H9 (cell line): ENCODE results near the gene OR4F15. TPM values are rescaled to one million over a fixed set of nuclear protein-coding genes. Genes with fewer than 3 reads are reported as not detected.

Experiments
- DNase-seq: peaks from one replicate; pipeline ENCODE4 v3.0.0-alpha.2; 2017
- H2AFZ ChIP-seq: one replicate; pipeline ENCODE4 v1.6.1; 2013; ENCODE audit warnings: mild to moderate bottlenecking, low read length, control low read depth, moderate library complexity
- H2AK5ac ChIP-seq: 2 replicates; pipeline ENCODE4 v1.6.1; 2013; ENCODE audit warnings: low read length, control low read depth, mixed read lengths; ENCODE audit not compliant: insufficient read length
- H2BK120ac ChIP-seq: one replicate; pipeline ENCODE4 v1.6.1; 2013; ENCODE audit warnings: low read depth, mild to moderate bottlenecking, low read length, control low read depth, inconsistent platforms; ENCODE audit not compliant: poor library complexity, severe bottlenecking
- H2BK12ac ChIP-seq: 2 replicates; pipeline ENCODE4 v1.6.1; 2013; ENCODE audit warnings: low read length, control low read depth, mixed read lengths, low read depth; ENCODE audit not compliant: insufficient read length
- H2BK15ac ChIP-seq: 2 replicates; pipeline ENCODE4 v1.6.1; 2013; ENCODE audit warnings: low read depth, low read length, control low read depth
- H2BK20ac ChIP-seq: one replicate; pipeline ENCODE4 v1.6.1; 2013; ENCODE audit warnings: low read depth, mild to moderate bottlenecking, low read length, control low read depth, inconsistent platforms; ENCODE audit not compliant: poor library complexity, severe bottlenecking
- H2BK5ac ChIP-seq: 2 replicates; pipeline ENCODE4 v1.6.1; 2013; ENCODE audit warnings: low read length, control low read depth, mixed read lengths; ENCODE audit not compliant: insufficient read length
- H3K14ac ChIP-seq: 2 replicates; pipeline ENCODE4 v1.6.1; 2013; ENCODE audit warnings: low read length, control low read depth; ENCODE audit not compliant: insufficient read depth
- H3K18ac ChIP-seq: 2 replicates; pipeline ENCODE4 v1.6.1; 2013; ENCODE audit warnings: low read depth, mild to moderate bottlenecking, mixed read lengths, low read length, control low read depth; ENCODE audit not compliant: insufficient read length
- H3K23ac ChIP-seq: 2 replicates; pipeline ENCODE4 v1.6.1; 2013; ENCODE audit warnings: low read length, control low read depth, mixed read lengths, low read depth; ENCODE audit not compliant: insufficient read length
- H3K23me2 ChIP-seq: 2 replicates; pipeline ENCODE4 v1.6.1; 2013; ENCODE audit warnings: low read depth, mild to moderate bottlenecking, mixed read lengths, low read length, control low read depth; ENCODE audit not compliant: insufficient read length, poor library complexity, severe bottlenecking
- H3K27ac ChIP-seq: 2 replicates; pipeline ENCODE4 v1.5.1; 2013; ENCODE audit warnings: low read length, control low read depth, mixed read lengths, low read depth; ENCODE audit not compliant: insufficient read length
- H3K27me3 ChIP-seq: 2 replicates; pipeline ENCODE4 v1.6.1; 2013; ENCODE audit warnings: low read length, control low read depth, inconsistent platforms; ENCODE audit not compliant: insufficient read depth
- H3K4ac ChIP-seq: 2 replicates; pipeline ENCODE4 v1.6.1; 2013; ENCODE audit warnings: low read depth, mild to moderate bottlenecking, control low read depth, inconsistent platforms, low read length, moderate library complexity
- H3K4me1 ChIP-seq: 2 replicates; pipeline ENCODE4 v1.6.1; 2013; ENCODE audit warnings: low read length, control low read depth, inconsistent platforms; ENCODE audit not compliant: insufficient read depth
- H3K4me2 ChIP-seq: 2 replicates; pipeline ENCODE4 v1.6.1; 2013; ENCODE audit warnings: low read length, control low read depth, mixed read lengths; ENCODE audit not compliant: insufficient read length, insufficient read depth
- H3K56ac ChIP-seq: 2 replicates; pipeline ENCODE4 v1.6.1; 2013; ENCODE audit warnings: low read depth, mild to moderate bottlenecking, mixed read lengths, low read length, control low read depth; ENCODE audit not compliant: insufficient read length
- H3K79me1 ChIP-seq: 2 replicates; pipeline ENCODE4 v1.6.1; 2013; ENCODE audit warnings: low read depth, mild to moderate bottlenecking, moderate library complexity, low read length, control low read depth, inconsistent platforms; ENCODE audit not compliant: insufficient read depth, poor library complexity, severe bottlenecking
- H3K79me2 ChIP-seq: 2 replicates; pipeline ENCODE4 v1.6.1; 2013; ENCODE audit warnings: low read length, control low read depth, inconsistent platforms; ENCODE audit not compliant: insufficient read depth
- H3K9ac ChIP-seq: 2 replicates; pipeline ENCODE4 v1.6.1; 2013; ENCODE audit warnings: low read length, control low read depth, mixed read lengths; ENCODE audit not compliant: insufficient read length; ENCODE audit errors: extremely low read depth
- H3K9me3 ChIP-seq: one replicate; pipeline ENCODE4 v1.6.1; 2013; ENCODE audit warnings: low read depth, low read length, inconsistent platforms; ENCODE audit not compliant: control insufficient read depth
- H3T11ph ChIP-seq: one replicate; pipeline ENCODE4 v1.6.1; 2013; ENCODE audit warnings: mild to moderate bottlenecking, low read length, control low read depth, inconsistent platforms
- H4K20me1 ChIP-seq: one replicate; pipeline ENCODE4 v1.6.1; 2013; ENCODE audit not compliant: control insufficient read depth, insufficient read length, insufficient read depth
- H4K5ac ChIP-seq: 2 replicates; pipeline ENCODE4 v1.6.1; 2013; ENCODE audit warnings: low read depth, mild to moderate bottlenecking, mixed read lengths, low read length, control low read depth; ENCODE audit not compliant: insufficient read length
- H4K8ac ChIP-seq: replicated peaks from 2 replicates; pipeline ENCODE4 v1.6.1; 2013; ENCODE audit warnings: low read length, control low read depth, mixed read lengths, low read depth; ENCODE audit not compliant: insufficient read length
- H4K91ac ChIP-seq: 2 replicates; pipeline ENCODE4 v1.6.1; 2013; ENCODE audit warnings: low read depth, mild to moderate bottlenecking, moderate library complexity, mixed read lengths, low read length, control low read depth; ENCODE audit not compliant: insufficient read length
- H3K27ac Mint-ChIP-seq, 3 experiments: 2 replicates in 2 of 3; 3 replicates in 1 of 3; pipeline ENCODE4 v1.8.0; 2020 to 2021; ENCODE audit warnings: mixed read lengths in 3 of 3, mild to moderate bottlenecking in 1 of 3, moderate library complexity in 1 of 3
- H3K27me3 Mint-ChIP-seq: 2 replicates; pipeline ENCODE4 v1.8.0; 2021; ENCODE audit warnings: low read depth, mild to moderate bottlenecking, moderate library complexity, mixed read lengths
- H3K36me3 Mint-ChIP-seq, 3 experiments: 2 replicates in 2 of 3; 3 replicates in 1 of 3; pipeline ENCODE4 v1.8.0; 2020 to 2021; ENCODE audit warnings: low read depth in 3 of 3, mixed read lengths in 3 of 3; ENCODE audit not compliant: insufficient read depth in 1 of 3
- H3K4me1 Mint-ChIP-seq, 2 experiments: 2 replicates each; pipeline ENCODE4 v1.8.0; 2020; ENCODE audit warnings: mixed read lengths in 2 of 2
- H3K4me3 Mint-ChIP-seq, 2 experiments: 2 replicates in 1 of 2; 3 replicates in 1 of 2; pipeline ENCODE4 v1.8.0; 2020 to 2021; ENCODE audit warnings: mild to moderate bottlenecking in 2 of 2, mixed read lengths in 2 of 2, moderate library complexity in 1 of 2
- H3K9me3 Mint-ChIP-seq, 2 experiments: 2 replicates in 1 of 2; 3 replicates in 1 of 2; pipeline ENCODE4 v1.8.0; 2020; ENCODE audit warnings: mild to moderate bottlenecking in 2 of 2, mixed read lengths in 2 of 2, moderate library complexity in 1 of 2
- WGBS: extraction: QIAGEN DNeasy Blood & Tissue Kit; methylation state at CpG from one replicate; pipeline ENCODE4 v1.1.7; 2013; ENCODE audit warnings: missing lambda C conversion rate, low lambda C conversion rate, mixed read lengths; ENCODE audit not compliant: insufficient read length; ENCODE audit errors: extremely low coverage; 5-methylcytosine and 5-hydroxymethylcytosine counted together
- total RNA-seq: library from RNA; stranded (reverse); gene quantifications from 2 replicates; pipeline ENCODE4 v1.2.1, GENCODE V29; 2021
- TF ChIP-seq, protein P1 (sequence below): fragments of 200-600 bp; sonication (generic); conservative IDR thresholded peaks from 3 replicates; pipeline ENCODE4 v1.8.0; 2021; ENCODE audit warnings: antibody characterized with exemption, mild to moderate bottlenecking

Gene OR4F15
- total RNA-seq, 1 experiment from 2014 or later: not detected

DNA sequence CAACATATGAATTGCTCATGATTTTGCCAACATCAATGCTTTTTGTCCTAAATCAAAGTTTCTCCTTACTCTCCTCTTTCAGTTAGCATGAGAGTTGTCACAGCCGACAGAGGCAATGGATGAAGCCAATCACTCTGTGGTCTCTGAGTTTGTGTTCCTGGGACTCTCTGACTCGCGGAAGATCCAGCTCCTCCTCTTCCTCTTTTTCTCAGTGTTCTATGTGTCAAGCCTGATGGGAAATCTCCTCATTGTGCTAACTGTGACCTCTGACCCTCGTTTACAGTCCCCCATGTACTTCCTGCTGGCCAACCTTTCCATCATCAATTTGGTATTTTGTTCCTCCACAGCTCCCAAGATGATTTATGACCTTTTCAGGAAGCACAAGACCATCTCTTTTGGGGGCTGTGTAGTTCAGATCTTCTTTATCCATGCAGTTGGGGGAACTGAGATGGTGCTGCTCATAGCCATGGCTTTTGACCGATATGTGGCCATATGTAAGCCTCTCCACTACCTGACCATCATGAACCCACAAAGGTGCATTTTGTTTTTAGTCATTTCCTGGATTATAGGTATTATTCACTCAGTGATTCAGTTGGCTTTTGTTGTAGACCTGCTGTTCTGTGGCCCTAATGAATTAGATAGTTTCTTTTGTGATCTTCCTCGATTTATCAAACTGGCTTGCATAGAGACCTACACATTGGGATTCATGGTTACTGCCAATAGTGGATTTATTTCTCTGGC is 6.2 kb upstream of the OR4F15 start:
- H3K23ac ChIP-seq: no peak overlapping the region
- no peak overlapping the region for H3K18ac ChIP-seq
- Mint-ChIP-seq H3K27me3 (peaks cover 10% of the 10 kb centered on the region), H3K4me3 (no peak overlapping the region), H3K4me1 (no peaks in the 10 kb centered on the region), H3K9me3 (no peaks in the 10 kb centered on the region; a peak in 1 of 5 replicates), H3K27ac (no peak overlapping the region), H3K36me3 (no peaks in the 10 kb centered on the region)
- no CpG with 5 or more reads among the region's 6 CpGs for WGBS
- no peak overlapping the region for H2BK120ac ChIP-seq
- H3K14ac ChIP-seq: no peak overlapping the region
- no peaks in the 10 kb centered on the region for H4K20me1 ChIP-seq
- H2BK15ac ChIP-seq: no peak overlapping the region
- H4K91ac ChIP-seq: no peak overlapping the region
- no peak overlapping the region for H2AK5ac ChIP-seq
- no peaks in the 10 kb centered on the region for H3K23me2 ChIP-seq
- TF ChIP-seq, protein P1, sequence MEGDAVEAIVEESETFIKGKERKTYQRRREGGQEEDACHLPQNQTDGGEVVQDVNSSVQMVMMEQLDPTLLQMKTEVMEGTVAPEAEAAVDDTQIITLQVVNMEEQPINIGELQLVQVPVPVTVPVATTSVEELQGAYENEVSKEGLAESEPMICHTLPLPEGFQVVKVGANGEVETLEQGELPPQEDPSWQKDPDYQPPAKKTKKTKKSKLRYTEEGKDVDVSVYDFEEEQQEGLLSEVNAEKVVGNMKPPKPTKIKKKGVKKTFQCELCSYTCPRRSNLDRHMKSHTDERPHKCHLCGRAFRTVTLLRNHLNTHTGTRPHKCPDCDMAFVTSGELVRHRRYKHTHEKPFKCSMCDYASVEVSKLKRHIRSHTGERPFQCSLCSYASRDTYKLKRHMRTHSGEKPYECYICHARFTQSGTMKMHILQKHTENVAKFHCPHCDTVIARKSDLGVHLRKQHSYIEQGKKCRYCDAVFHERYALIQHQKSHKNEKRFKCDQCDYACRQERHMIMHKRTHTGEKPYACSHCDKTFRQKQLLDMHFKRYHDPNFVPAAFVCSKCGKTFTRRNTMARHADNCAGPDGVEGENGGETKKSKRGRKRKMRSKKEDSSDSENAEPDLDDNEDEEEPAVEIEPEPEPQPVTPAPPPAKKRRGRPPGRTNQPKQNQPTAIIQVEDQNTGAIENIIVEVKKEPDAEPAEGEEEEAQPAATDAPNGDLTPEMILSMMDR: no peak
- DNase-seq: no peak
- no peaks in the 10 kb centered on the region for H3K4me1 ChIP-seq
- no peak overlapping the region for H3K9ac ChIP-seq
- H3K79me1 ChIP-seq: no peaks in the 10 kb centered on the region
- no peaks in the 10 kb centered on the region for H3K27me3 ChIP-seq
- no peak overlapping the region for H4K5ac ChIP-seq
- no peak overlapping the region for H3T11ph ChIP-seq
- H2BK20ac ChIP-seq: no peak overlapping the region
- no peak overlapping the region for H2BK12ac ChIP-seq
- no peak overlapping the region for H2AFZ ChIP-seq
- H3K79me2 ChIP-seq: no peaks in the 10 kb centered on the region
- no peak overlapping the region for H3K56ac ChIP-seq
- no peaks in the 10 kb centered on the region for H3K9me3 ChIP-seq
- H3K27ac ChIP-seq: no peak overlapping the region
- no peak overlapping the region for H3K4me2 ChIP-seq
- H4K8ac ChIP-seq: no peak overlapping the region
- no peak overlapping the region for H2BK5ac ChIP-seq
- no peak overlapping the region for H3K4ac ChIP-seq
